GM18511 (cell line): ENCODE data around the gene ARHGAP12.
A peak's percentile ranks its signal among the peaks of the same experiment; 100 is the strongest.
"Not testable (repeated sequence)": the region's sequence is repeated elsewhere in the genome, so short reads cannot be mapped to it uniquely, and the experiment has no call there.

Experiments used
- ATAC-seq: cut with Tn5 transposase; IDR thresholded peaks from one replicate; pipeline ENCODE4 v1.9.1; 2021; ENCODE audit warnings: mild to moderate bottlenecking, moderate library complexity; ENCODE audit not compliant: unreplicated experiment

The ARHGAP12 gene

GRCh38 chr10:31926765-31927564 lies 1.7 kb downstream of the ARHGAP12 start:
- ATAC-seq: no peak

GRCh38 chr10:31926160-31926559 lies 2.5 kb downstream of the ARHGAP12 start:
- no peak for ATAC-seq

GRCh38 chr10:31924833-31925232 lies 3.8 kb downstream of the ARHGAP12 start:
- ATAC-seq: no peak

GRCh38 chr10:31923389-31923788 lies 5.2 kb downstream of the ARHGAP12 start:
- no peak for ATAC-seq

GRCh38 chr10:31921031-31921430 lies 7.6 kb downstream of the ARHGAP12 start:
- ATAC-seq: peak; percentile 70

GRCh38 chr10:31920538-31920937 lies 8.1 kb downstream of the ARHGAP12 start:
- peak; percentile 67 for ATAC-seq

GRCh38 chr10:31918671-31919409 lies 9.8 kb downstream of the ARHGAP12 start:
- no peak for ATAC-seq

GRCh38 chr10:31914370-31914769 lies 14.3 kb downstream of the ARHGAP12 start:
- ATAC-seq: no peak

- ATAC-seq: no peak
Measured at GRCh38 chr10:31912898-31913850, 15.5 kb downstream of the ARHGAP12 start.

- no peak for ATAC-seq
Measured at GRCh38 chr10:31912289-31912688, 16.3 kb downstream of the ARHGAP12 start.

GRCh38 chr10:31910016-31910415 lies 18.6 kb downstream of the ARHGAP12 start:
- ATAC-seq: no peak

- no peak for ATAC-seq
Measured at GRCh38 chr10:31908157-31908556, 20.5 kb downstream of the ARHGAP12 start.

- no peak for ATAC-seq
Measured at GRCh38 chr10:31906039-31906438, 22.6 kb downstream of the ARHGAP12 start.

GRCh38 chr10:31905586-31905985 lies 23.0 kb downstream of the ARHGAP12 start:
- ATAC-seq: no peak

GRCh38 chr10:31902625-31903024 lies 26.0 kb downstream of the ARHGAP12 start:
- no peak for ATAC-seq

- ATAC-seq: no peak
Measured at GRCh38 chr10:31897506-31897905, 31.1 kb downstream of the ARHGAP12 start.

- no peak for ATAC-seq
Measured at GRCh38 chr10:31896968-31897384, 31.7 kb downstream of the ARHGAP12 start.

GRCh38 chr10:31895722-31896121 lies 32.9 kb downstream of the ARHGAP12 start:
- ATAC-seq: not testable (repeated sequence)

GRCh38 chr10:31888442-31888841 lies 40.2 kb downstream of the ARHGAP12 start:
- no peak for ATAC-seq

GRCh38 chr10:31887850-31888249 lies 40.8 kb downstream of the ARHGAP12 start:
- ATAC-seq: no peak

GRCh38 chr10:31886885-31887284 lies 41.7 kb downstream of the ARHGAP12 start:
- ATAC-seq: no peak
